ENCODE measurements around the gene TACC2. TPM values are rescaled to one million over a fixed set of nuclear protein-coding genes. Genes with fewer than 3 reads are reported as not detected.

The TACC2 gene
- polyA plus RNA-seq, 3 donors from 2014 or later: not detected

GRCh38 chr10:122157451-122157850 is 168.5 kb downstream of the TACC2 start:
- H3K4me1 Mint-ChIP-seq: no peaks in the 10 kb centered on the region
- H3K4me3 Mint-ChIP-seq: no peak overlapping the region
- H3K27me3 Mint-ChIP-seq (ENCODE audit: low read depth in 3 of 3): peaks cover 4 to 14% (median 10%) of the 10 kb centered on the region in 3 donors
- no peaks in the 10 kb centered on the region for H3K9me3 Mint-ChIP-seq
- DNase-seq: no peak
- no peak overlapping the region for H3K27ac Mint-ChIP-seq
- no peaks in the 10 kb centered on the region for H3K36me3 Mint-ChIP-seq

- Mint-ChIP-seq H3K27me3 (ENCODE audit: low read depth in 3 of 3) (peaks cover 6 to 14% (median 12%) of the 10 kb centered on the region in 3 donors), H3K4me1 (no peaks in the 10 kb centered on the region)
Measured at GRCh38 chr10:122158362-122158761, 169.4 kb downstream of the TACC2 start.

GRCh38 chr10:122159141-122159970 is 170.4 kb downstream of the TACC2 start:
- Mint-ChIP-seq H3K4me3 (no peak overlapping the region), H3K4me1 (peaks cover 0 to 3% of the 10 kb centered on the region in 2 donors), H3K27ac (no peak overlapping the region), H3K36me3 (no peaks in the 10 kb centered on the region), H3K27me3 (ENCODE audit: low read depth in 3 of 3) (peaks cover 6 to 14% (median 13%) of the 10 kb centered on the region in 3 donors), H3K9me3 (no peaks in the 10 kb centered on the region)
- DNase-seq: no peak

More at GRCh38 chr10:122158362-122158761, 169.4 kb downstream of the TACC2 start:
- Mint-ChIP-seq H3K36me3 (no peaks in the 10 kb centered on the region), H3K9me3 (no peaks in the 10 kb centered on the region), H3K4me3 (no peak overlapping the region), H3K27ac (no peak overlapping the region)
- no peak for DNase-seq

- DNase-seq: no peak
- no peaks in the 10 kb centered on the region for H3K36me3 Mint-ChIP-seq
- H3K27me3 Mint-ChIP-seq (ENCODE audit: low read depth in 3 of 3): peaks cover 6 to 24% (median 17%) of the 10 kb centered on the region in 3 donors
- H3K9me3 Mint-ChIP-seq: no peaks in the 10 kb centered on the region
- H3K4me1 Mint-ChIP-seq: peaks cover 0 to 5% of the 10 kb centered on the region in 2 donors
- no peak overlapping the region for H3K4me3 Mint-ChIP-seq
- no peak overlapping the region for H3K27ac Mint-ChIP-seq
Measured at GRCh38 chr10:122161795-122162194, 172.8 kb downstream of the TACC2 start.

- H3K27me3 Mint-ChIP-seq (ENCODE audit: low read depth in 3 of 3): peaks cover 6 to 24% (median 17%) of the 10 kb centered on the region in 3 donors
- H3K36me3 Mint-ChIP-seq: no peaks in the 10 kb centered on the region
- H3K9me3 Mint-ChIP-seq: no peaks in the 10 kb centered on the region
- peaks cover 0 to 5% of the 10 kb centered on the region in 2 donors for H3K4me1 Mint-ChIP-seq
- H3K27ac Mint-ChIP-seq: no peak overlapping the region
- H3K4me3 Mint-ChIP-seq: no peak overlapping the region
- no peak for DNase-seq
Measured at GRCh38 chr10:122162671-122163173, 173.8 kb downstream of the TACC2 start.

- Mint-ChIP-seq H3K9me3 (no peaks in the 10 kb centered on the region), H3K27ac (no peak overlapping the region), H3K36me3 (no peaks in the 10 kb centered on the region), H3K4me1 (peaks cover 0 to 5% of the 10 kb centered on the region in 2 donors), H3K4me3 (peak overlapping the region in 1 of 5 donors; percentile 39), H3K27me3 (ENCODE audit: low read depth in 3 of 3) (peaks cover 6 to 24% (median 17%) of the 10 kb centered on the region in 3 donors)
- no peak for DNase-seq
Measured at GRCh38 chr10:122163174-122164022, 174.4 kb downstream of the TACC2 start.

- DNase-seq: no peak
- Mint-ChIP-seq H3K4me3 (peak overlapping the region in 1 of 5 donors; percentile 39), H3K27ac (no peak overlapping the region), H3K27me3 (ENCODE audit: low read depth in 3 of 3) (peaks cover 6 to 24% (median 17%) of the 10 kb centered on the region in 3 donors), H3K9me3 (no peaks in the 10 kb centered on the region), H3K4me1 (peaks cover 0 to 5% of the 10 kb centered on the region in 2 donors), H3K36me3 (no peaks in the 10 kb centered on the region)
Measured at GRCh38 chr10:122164023-122164601, 175.1 kb downstream of the TACC2 start.

- no peaks in the 10 kb centered on the region for H3K9me3 Mint-ChIP-seq
- DNase-seq: no peak
- H3K4me1 Mint-ChIP-seq: peaks cover 0 to 5% of the 10 kb centered on the region in 2 donors
- H3K36me3 Mint-ChIP-seq: no peaks in the 10 kb centered on the region
- H3K4me3 Mint-ChIP-seq: no peak overlapping the region
- H3K27ac Mint-ChIP-seq: no peak overlapping the region
- peaks cover 6 to 24% (median 17%) of the 10 kb centered on the region in 3 donors for H3K27me3 Mint-ChIP-seq (ENCODE audit: low read depth in 3 of 3)
Measured at GRCh38 chr10:122164815-122165483, 176.0 kb downstream of the TACC2 start.

- H3K27me3 Mint-ChIP-seq (ENCODE audit: low read depth in 3 of 3): peaks cover 6 to 20% (median 17%) of the 10 kb centered on the region in 3 donors
- H3K36me3 Mint-ChIP-seq: no peaks in the 10 kb centered on the region
- H3K4me3 Mint-ChIP-seq: no peak overlapping the region
Measured at GRCh38 chr10:122165484-122166276, 176.7 kb downstream of the TACC2 start.

GRCh38 chr10:122168101-122168500 is 179.1 kb downstream of the TACC2 start:
- no peaks in the 10 kb centered on the region for H3K36me3 Mint-ChIP-seq
- peaks cover 0 to 5% of the 10 kb centered on the region in 2 donors for H3K4me1 Mint-ChIP-seq
- no peaks in the 10 kb centered on the region for H3K9me3 Mint-ChIP-seq
- H3K27ac Mint-ChIP-seq: no peak overlapping the region
- peaks cover 3 to 12% (median 8%) of the 10 kb centered on the region in 3 donors for H3K27me3 Mint-ChIP-seq (ENCODE audit: low read depth in 3 of 3)
- no peak for DNase-seq
- no peak overlapping the region for H3K4me3 Mint-ChIP-seq

More at GRCh38 chr10:122165484-122166276, 176.7 kb downstream of the TACC2 start:
- H3K4me1 Mint-ChIP-seq: peaks cover 0 to 5% of the 10 kb centered on the region in 2 donors
- no peak overlapping the region for H3K27ac Mint-ChIP-seq
- H3K9me3 Mint-ChIP-seq: no peaks in the 10 kb centered on the region
- DNase-seq: no peak

GRCh38 chr10:122168598-122169394 is 179.8 kb downstream of the TACC2 start:
- no peak for DNase-seq
- Mint-ChIP-seq H3K4me3 (no peak overlapping the region), H3K4me1 (peaks cover 0 to 5% of the 10 kb centered on the region in 2 donors), H3K27ac (no peak overlapping the region), H3K27me3 (ENCODE audit: low read depth in 3 of 3) (peaks cover 2 to 12% (median 8%) of the 10 kb centered on the region in 3 donors), H3K9me3 (no peaks in the 10 kb centered on the region), H3K36me3 (no peaks in the 10 kb centered on the region)

- no peak overlapping the region for H3K27ac Mint-ChIP-seq
- H3K4me1 Mint-ChIP-seq: no peaks in the 10 kb centered on the region
- H3K4me3 Mint-ChIP-seq: no peak overlapping the region
- H3K9me3 Mint-ChIP-seq: no peaks in the 10 kb centered on the region
- peaks cover 0 to 2% (median under 1%) of the 10 kb centered on the region in 3 donors for H3K27me3 Mint-ChIP-seq (ENCODE audit: low read depth in 3 of 3)
- no peak for DNase-seq
- H3K36me3 Mint-ChIP-seq: no peaks in the 10 kb centered on the region
Measured at GRCh38 chr10:122170802-122171201, 181.8 kb downstream of the TACC2 start.

Measured in immature natural killer cell (primary cell).